ENCODE measurements around the gene PTPN23. TPM values are rescaled to one million over a fixed set of nuclear protein-coding genes. Genes with fewer than 3 reads are reported as not detected.

PTPN23 gene
- total and polyA plus RNA-seq, 2 of the 13 experiments (the other 11 are each of a cell fraction or from before 2014, with no cell fraction given): 2.3 to 3.7 TPM

DNA sequence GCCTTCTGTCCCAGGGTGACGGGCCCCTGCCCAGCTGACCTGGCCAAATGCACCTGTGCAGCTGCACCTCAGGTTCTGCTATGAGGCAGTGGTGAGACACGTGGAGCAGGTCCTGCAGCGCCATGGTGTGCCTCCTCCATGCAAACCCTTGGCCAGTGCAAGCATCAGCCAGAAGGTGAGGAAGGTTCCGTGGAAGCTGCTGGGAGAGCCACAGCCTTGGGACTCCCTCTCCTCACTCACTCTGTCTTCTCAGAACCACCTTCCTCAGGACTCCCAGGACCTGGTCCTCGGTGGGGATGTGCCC, 31.6 kb downstream of the PTPN23 start:
- ATAC-seq: no peak
- Histone ChIP-seq H3K27me3 (ENCODE audit: control insufficient read depth in 1 of 2, insufficient read depth in 2 of 2, low read length in 2 of 2) (no peaks in the 10 kb centered on the region), H3K36me3 (replicated peaks in 1 of 2; ENCODE audit: control insufficient read depth in 1 of 2, insufficient read depth in 2 of 2, low read length in 2 of 2) (peaks cover 48 to 72% of the 10 kb centered on the region in 2 experiments)

DNA sequence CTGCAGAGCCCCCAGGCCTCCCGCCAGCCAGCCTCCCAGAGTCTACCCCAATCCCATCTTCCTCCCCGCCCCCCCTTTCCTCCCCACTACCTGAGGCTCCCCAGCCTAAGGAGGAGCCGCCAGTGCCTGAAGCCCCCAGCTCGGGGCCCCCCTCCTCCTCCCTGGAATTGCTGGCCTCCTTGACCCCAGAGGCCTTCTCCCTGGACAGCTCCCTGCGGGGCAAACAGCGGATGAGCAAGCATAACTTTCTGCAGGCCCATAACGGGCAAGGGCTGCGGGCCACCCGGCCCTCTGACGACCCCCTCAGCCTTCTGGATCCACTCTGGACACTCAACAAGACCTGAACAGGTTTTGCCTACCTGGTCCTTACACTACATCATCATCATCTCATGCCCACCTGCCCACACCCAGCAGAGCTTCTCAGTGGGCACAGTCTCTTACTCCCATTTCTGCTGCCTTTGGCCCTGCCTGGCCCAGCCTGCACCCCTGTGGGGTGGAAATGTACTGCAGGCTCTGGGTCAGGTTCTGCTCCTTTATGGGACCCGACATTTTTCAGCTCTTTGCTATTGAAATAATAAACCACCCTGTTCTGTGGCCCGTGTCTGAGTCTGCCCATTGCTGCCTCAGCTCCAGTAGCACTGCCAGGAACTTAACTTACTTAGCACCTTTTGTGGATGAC, 32.2 kb downstream of the PTPN23 start:
- DNase-seq (ENCODE audit: low spot score) (no peak), ATAC-seq (no peak), FAIRE-seq (no peak)
- no peak overlapping the region for H3K9ac ChIP-seq (ENCODE audit: insufficient read depth, low read depth, low read length)
- no peaks in the 10 kb centered on the region for H3K27me3 ChIP-seq (ENCODE audit: control insufficient read depth in 1 of 2, insufficient read depth in 2 of 2, low read length in 2 of 2)
- H3K4me3 ChIP-seq (replicated peaks in 1 of 3; ENCODE audit: insufficient read depth in 1 of 3, low read depth in 2 of 3, low read length in 3 of 3): no peak overlapping the region
- H3K4me2 ChIP-seq (ENCODE audit: low read depth, low read length): no peak overlapping the region
- H2AFZ ChIP-seq (ENCODE audit: low read length): no peak overlapping the region
- in situ Hi-C loops (cut with HindIII; ENCODE audit: extremely low pct_ligation_motif_present, low pct_unique_long_range_greater_than_20kb): no loop called here
- ChIA-PET POLR2A (interaction anchor here (1.1 to 1.3 kb wide), 2 partner anchors 32 to 33 kb away, joined by 4 to 5 read pairs; partner anchors contain the start of gene PTPN23), CTCF (ENCODE audit: low intra/inter-chr PET ratio, low total read pairs) (no interaction called here)
- H3K27ac ChIP-seq (ENCODE audit: extremely low read length, insufficient read depth, low read length): no peak overlapping the region
- peaks cover 46 to 67% of the 10 kb centered on the region in 2 experiments for H3K36me3 ChIP-seq (replicated peaks in 1 of 2; ENCODE audit: control insufficient read depth in 1 of 2, insufficient read depth in 2 of 2, low read length in 2 of 2)
- peaks cover 12% of the 10 kb centered on the region for H4K20me1 ChIP-seq (ENCODE audit: insufficient read depth, low read length)
- no peaks in the 10 kb centered on the region for H3K79me2 ChIP-seq (ENCODE audit: insufficient read depth, low read length)
- intact Hi-C loops (cut with micrococcal nuclease; ENCODE audit: unreplicated experiment): no loop called here
- 96% methylated on average over 7 of the region's 12 CpGs for WGBS (ENCODE audit: low lambda C conversion rate)
- H3K4me1 ChIP-seq (ENCODE audit: insufficient read depth, low read length): peaks cover 18% of the 10 kb centered on the region
- no TSS peak for BruUV-seq (replicated peaks)
- H3K9me3 ChIP-seq (ENCODE audit: low read length): no peaks in the 10 kb centered on the region
- no peak for TF ChIP-seq SRF (IDR thresholded peaks at IDR 0.05; ENCODE audit: low read depth, low read length)
- no peak for TF ChIP-seq TP53 (CRISPR knock-in tag; conservative IDR thresholded peaks at IDR 0.05)
- no peak for TF ChIP-seq EHMT2 (IDR thresholded peaks at IDR 0.05; ENCODE audit: borderline replicate concordance, low read depth, low read length)
- TF ChIP-seq ZNF142 (CRISPR knock-in tag; IDR thresholded peaks at IDR 0.05): no peak
- no peak for TF ChIP-seq ZNF670 (CRISPR knock-in tag; IDR thresholded peaks at IDR 0.05; ENCODE audit: borderline replicate concordance)
- TF ChIP-seq POLR2AphosphoS5 (IDR thresholded peaks at IDR 0.05; ENCODE audit: low read depth, low read length): 0 out of 2 replicates have a peak, but pooled peaks have one; percentile 15
- TF ChIP-seq ZKSCAN5 (CRISPR knock-in tag; IDR thresholded peaks at IDR 0.05): no peak
- TF ChIP-seq ATM (IDR thresholded peaks at IDR 0.05; ENCODE audit: borderline replicate concordance): no peak

More for the DNA sequence above, 31.6 kb downstream of the PTPN23 start:
- peaks cover 12% of the 10 kb centered on the region for H4K20me1 ChIP-seq (ENCODE audit: insufficient read depth, low read length)
- no peak overlapping the region for H3K9ac ChIP-seq (ENCODE audit: insufficient read depth, low read depth, low read length)
- no peaks in the 10 kb centered on the region for H3K9me3 ChIP-seq (ENCODE audit: low read length)
- no peak overlapping the region for H2AFZ ChIP-seq (ENCODE audit: low read length)
- H3K27ac ChIP-seq (ENCODE audit: extremely low read length, insufficient read depth, low read length): no peak overlapping the region
- no peaks in the 10 kb centered on the region for H3K79me2 ChIP-seq (ENCODE audit: insufficient read depth, low read length)
- intact Hi-C loops (cut with micrococcal nuclease; ENCODE audit: unreplicated experiment) (no loop called here), in situ Hi-C loops (cut with HindIII; ENCODE audit: extremely low pct_ligation_motif_present, low pct_unique_long_range_greater_than_20kb) (no loop called here)
- no peak overlapping the region for H3K4me2 ChIP-seq (ENCODE audit: low read depth, low read length)
- FAIRE-seq (no peak), DNase-seq (ENCODE audit: low spot score) (no peak)
- TF ChIP-seq NBN (conservative IDR thresholded peaks at IDR 0.05) (no peak), RBM22 (optimal IDR thresholded peaks at IDR 0.05; ENCODE audit: low read length) (peak; percentile 20), AGO2 (optimal IDR thresholded peaks at IDR 0.05; ENCODE audit: low read depth, low read length) (peak; percentile 23), ZC3H13 (CRISPR knock-in tag; IDR thresholded peaks at IDR 0.05) (0 out of 2 replicates have a peak, but pooled peaks have one; percentile 17)
- BruUV-seq (replicated peaks): no TSS peak
- no peak overlapping the region for H3K4me3 ChIP-seq (replicated peaks in 1 of 3; ENCODE audit: insufficient read depth in 1 of 3, low read depth in 2 of 3, low read length in 3 of 3)
- ChIA-PET POLR2A (interaction anchor here (1.1 to 1.3 kb wide), 2 partner anchors 32 to 33 kb away, joined by 4 to 5 read pairs; partner anchors contain the start of gene PTPN23), CTCF (ENCODE audit: low intra/inter-chr PET ratio, low total read pairs) (no interaction called here)
- peaks cover 18% of the 10 kb centered on the region for H3K4me1 ChIP-seq (ENCODE audit: insufficient read depth, low read length)
- 100% methylated on average over 2 of the region's 5 CpGs for WGBS (ENCODE audit: low lambda C conversion rate)

All from HepG2 (cell line).